ENCODE measurements around the gene HOXA13.

The HOXA13 gene

GRCh38 chr7:27199849-27200760 is at the start of gene HOXA13:
TSS of gene HOXA13 (minus strand) at chr7:27200091. CDS start at chr7:27200077, 14 bp downstream.
- peak; percentile 93 for DNase-seq

GRCh38 chr7:27248911-27249723 is 49.2 kb upstream of the HOXA13 start:
- no peak for DNase-seq

GRCh38 chr7:27248427-27248806 is 48.5 kb upstream of the HOXA13 start:
- no peak for DNase-seq

- DNase-seq = no peak
These were observed 47.8 kb upstream of the HOXA13 start for GRCh38 chr7:27247452-27248426.

GRCh38 chr7:27247000-27247399 is 47.1 kb upstream of the HOXA13 start:
- no peak for DNase-seq

GRCh38 chr7:27245798-27246691 is 46.2 kb upstream of the HOXA13 start:
- DNase-seq = no peak

GRCh38 chr7:27245124-27245797 is 45.4 kb upstream of the HOXA13 start:
- DNase-seq = no peak

- DNase-seq = no peak
These were observed 44.7 kb upstream of the HOXA13 start for GRCh38 chr7:27244488-27245123.

- no peak for DNase-seq
These were observed 43.7 kb upstream of the HOXA13 start for GRCh38 chr7:27243340-27244163.

GRCh38 chr7:27242555-27243339 is 42.9 kb upstream of the HOXA13 start, which contains the start of gene EVX1:
TSS of gene EVX1 (plus strand) at chr7:27242802. CDS start at chr7:27243031, 229 bp downstream.
- DNase-seq = peak; percentile 50

- no peak for DNase-seq
These were observed 42.3 kb upstream of the HOXA13 start for GRCh38 chr7:27242154-27242553.

- peak; percentile 18 for DNase-seq
These were observed 41.5 kb upstream of the HOXA13 start for GRCh38 chr7:27241189-27242056.

GRCh38 chr7:27240015-27240731 is 40.3 kb upstream of the HOXA13 start:
- DNase-seq = peak; percentile 66

- DNase-seq = peak; percentile 44
These were observed 39.6 kb upstream of the HOXA13 start for GRCh38 chr7:27239387-27240014.

- no peak for DNase-seq
These were observed 39.1 kb upstream of the HOXA13 start for GRCh38 chr7:27238979-27239386.

GRCh38 chr7:27237735-27238334 is 37.9 kb upstream of the HOXA13 start:
- DNase-seq = no peak

All from NCI-H82 (cell line).